ENCODE results near the gene RTTN. TPM values are rescaled to one million over a fixed set of nuclear protein-coding genes. Genes with fewer than 3 reads are reported as not detected.
"Not testable (repeated sequence)": the region's sequence is repeated elsewhere in the genome, so short reads cannot be mapped to it uniquely, and the experiment has no call there.

Gene RTTN, protein sequence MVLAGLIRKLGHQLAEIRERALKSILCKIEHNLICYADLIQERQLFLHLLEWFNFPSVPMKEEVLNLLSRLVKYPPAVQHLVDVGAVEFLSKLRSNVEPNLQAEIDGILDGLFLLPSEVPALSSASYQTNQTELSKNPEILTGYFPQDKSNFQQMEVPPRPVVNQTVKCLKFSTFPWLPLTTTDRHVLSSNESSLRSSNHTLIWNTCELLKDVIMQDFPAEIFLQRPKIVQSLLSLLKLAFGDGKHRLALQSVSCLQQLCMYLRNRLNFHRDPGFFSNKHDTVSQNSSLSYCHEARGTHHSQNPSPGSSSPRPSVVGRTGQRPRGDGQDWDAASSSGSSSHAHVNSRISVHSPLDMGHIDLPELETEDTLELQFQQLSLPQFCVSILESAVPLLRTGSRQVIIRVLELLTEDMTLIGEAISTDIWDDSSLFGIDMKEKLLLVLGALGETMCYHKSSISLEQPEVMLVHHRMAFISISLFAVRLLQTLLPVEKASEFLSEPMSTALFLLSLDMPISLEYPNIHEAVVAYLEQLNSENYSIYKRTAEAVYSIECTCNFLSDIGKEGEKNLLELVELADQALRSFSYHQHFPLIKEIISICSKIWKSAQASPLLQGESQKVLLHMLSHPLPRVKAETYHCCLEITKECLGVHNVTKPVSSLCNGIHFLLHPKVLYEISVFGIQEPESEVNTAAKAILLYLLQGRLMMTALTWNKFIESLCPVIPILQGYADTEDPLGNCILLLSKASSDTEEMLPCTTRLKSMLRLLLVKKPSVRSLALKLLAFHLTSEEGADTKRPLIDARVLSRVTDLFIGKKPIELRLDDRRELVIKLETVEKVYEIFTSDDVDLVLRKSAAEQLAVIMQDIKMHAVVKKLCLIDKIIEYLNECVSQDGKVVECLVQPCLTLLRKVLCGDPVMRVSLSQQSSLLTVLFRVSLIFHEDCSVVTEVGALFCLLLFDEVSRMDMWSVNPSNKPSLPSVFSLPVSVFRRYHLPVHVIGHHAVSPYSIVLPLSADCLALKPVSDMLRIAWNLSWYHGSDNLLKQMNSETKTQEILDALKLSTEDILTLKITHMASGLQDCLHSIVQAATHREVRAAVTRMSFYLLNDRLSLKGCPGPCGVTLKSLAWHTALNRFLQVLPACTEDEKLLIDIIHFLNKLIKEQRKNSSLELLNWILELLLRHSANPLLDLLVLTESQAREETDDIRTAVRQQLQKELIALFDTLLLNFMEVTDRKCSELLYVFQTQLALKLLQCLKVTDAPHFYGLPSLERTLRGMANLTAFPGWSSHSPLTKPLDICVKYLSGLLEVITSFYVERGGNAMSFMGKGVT (N-terminal part only)
- 10 to 100 TPM; 23.7 to 38.7 (median 25.4) TPM for total RNA-seq

DNA sequence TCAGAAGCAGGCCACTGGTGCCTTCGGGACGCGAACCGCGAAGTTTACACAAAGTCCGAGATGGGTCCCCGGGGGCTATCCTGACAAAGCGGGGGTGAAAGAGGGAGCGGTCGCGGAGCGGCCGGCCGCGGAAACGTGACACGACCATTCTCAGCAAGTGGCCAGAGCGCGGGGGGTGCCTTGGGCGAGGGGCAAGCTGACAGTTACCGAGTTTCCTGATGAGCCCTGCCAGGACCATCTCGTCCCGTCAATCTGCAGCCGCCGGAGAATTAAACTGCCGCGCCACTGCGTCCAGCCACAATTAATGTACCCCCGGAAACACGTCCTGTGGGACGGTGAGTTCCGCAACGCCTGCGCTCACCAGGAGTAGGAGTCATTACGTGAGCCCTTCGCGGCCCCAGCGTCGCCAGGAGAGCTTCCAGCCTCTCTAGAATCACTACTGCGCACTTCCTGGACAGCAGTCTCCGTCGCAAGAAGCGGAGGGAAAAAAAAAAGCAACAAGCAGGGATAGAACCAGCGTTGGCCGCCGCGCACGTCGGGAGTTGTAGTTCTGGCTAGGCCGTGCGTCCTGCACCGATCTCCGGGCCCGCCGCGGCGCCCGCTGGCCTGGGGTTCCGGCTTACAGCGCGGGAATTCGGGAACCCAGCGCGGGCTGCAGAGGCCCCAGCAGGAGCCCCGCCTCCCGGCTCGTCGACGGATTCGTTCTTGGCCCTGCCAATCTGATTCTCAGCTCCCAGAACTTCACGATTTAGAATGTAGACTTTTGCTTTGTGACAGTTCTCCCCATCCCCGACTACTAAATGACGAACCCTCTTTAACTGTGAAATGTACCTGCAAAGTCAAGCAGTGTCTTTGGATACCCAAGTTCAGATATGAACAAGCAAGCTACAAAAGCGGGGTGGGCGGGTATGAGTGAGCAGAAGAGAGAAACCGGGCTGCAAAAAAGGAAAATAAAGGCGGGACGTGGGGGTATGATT, at the start of gene RTTN:
Gene RTTN, minus strand, starts transcription at position 267 of the 977 bp plus-strand sequence. Its CDS starts 29 bp downstream, at position 238.
- Histone ChIP-seq H3K4me1 (peaks cover 0 to 28% (median 5%) of the 10 kb centered on the region in 4 donors), H3K9me3 (no peaks in the 10 kb centered on the region), H3K36me3 (peaks cover 0 to 16% (median 0%) of the 10 kb centered on the region in 3 donors), H3K27me3 (no peaks in the 10 kb centered on the region), H3K4me3 (peak within 1 kb of the TSS; percentile 55 to 84 (median 62)), H3K27ac (peak within 1 kb of the TSS; percentile 87 to 99 (median 92))
- 0% methylated on average over 54 to 72 of the region's 78 CpGs for WGBS, 2 donors
- DNase-seq (ENCODE audit: low spot score in 2 of 2) = peak; percentile 81 to 83
- TF ChIP-seq EP300 (IDR thresholded peaks at IDR 0.05) (peak; percentile 60 to 94), POLR2A (IDR thresholded peaks at IDR 0.05) (no peak)
- TF ChIP-seq, protein P1, sequence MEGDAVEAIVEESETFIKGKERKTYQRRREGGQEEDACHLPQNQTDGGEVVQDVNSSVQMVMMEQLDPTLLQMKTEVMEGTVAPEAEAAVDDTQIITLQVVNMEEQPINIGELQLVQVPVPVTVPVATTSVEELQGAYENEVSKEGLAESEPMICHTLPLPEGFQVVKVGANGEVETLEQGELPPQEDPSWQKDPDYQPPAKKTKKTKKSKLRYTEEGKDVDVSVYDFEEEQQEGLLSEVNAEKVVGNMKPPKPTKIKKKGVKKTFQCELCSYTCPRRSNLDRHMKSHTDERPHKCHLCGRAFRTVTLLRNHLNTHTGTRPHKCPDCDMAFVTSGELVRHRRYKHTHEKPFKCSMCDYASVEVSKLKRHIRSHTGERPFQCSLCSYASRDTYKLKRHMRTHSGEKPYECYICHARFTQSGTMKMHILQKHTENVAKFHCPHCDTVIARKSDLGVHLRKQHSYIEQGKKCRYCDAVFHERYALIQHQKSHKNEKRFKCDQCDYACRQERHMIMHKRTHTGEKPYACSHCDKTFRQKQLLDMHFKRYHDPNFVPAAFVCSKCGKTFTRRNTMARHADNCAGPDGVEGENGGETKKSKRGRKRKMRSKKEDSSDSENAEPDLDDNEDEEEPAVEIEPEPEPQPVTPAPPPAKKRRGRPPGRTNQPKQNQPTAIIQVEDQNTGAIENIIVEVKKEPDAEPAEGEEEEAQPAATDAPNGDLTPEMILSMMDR (IDR thresholded peaks at IDR 0.05) = peak in 2 of 5 experiments; percentile 29 to 37

DNA sequence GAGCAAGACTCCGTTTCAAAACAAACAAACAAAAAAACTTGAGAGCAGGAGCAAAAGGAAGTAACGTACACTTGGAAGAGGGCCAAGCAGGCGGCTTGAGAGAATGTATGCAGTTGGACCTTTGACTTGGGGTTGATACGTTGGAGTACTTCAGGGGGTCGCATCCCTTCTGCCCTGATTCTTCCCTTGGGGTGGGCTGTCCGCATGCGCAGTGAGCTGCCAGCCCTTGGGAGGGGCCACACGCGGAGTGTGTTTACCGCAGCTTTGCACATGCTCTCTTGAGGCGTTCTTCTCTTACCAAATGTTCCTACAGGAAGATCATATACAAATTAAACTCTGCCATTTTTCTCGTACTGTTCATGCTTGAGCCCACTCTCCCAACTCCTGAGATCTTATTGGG, 45.3 kb upstream of the RTTN start:
- no peak overlapping the region for H3K27ac ChIP-seq
- H3K9me3 ChIP-seq = peaks cover 0 to 3% (median 0%) of the 10 kb centered on the region in 4 donors
- DNase-seq (ENCODE audit: low spot score in 2 of 2) = no peak
- H3K4me3 ChIP-seq = no peak overlapping the region
- WGBS, 2 donors = 76 to 84% methylated on average over 12 of the region's 12 CpGs
- H3K4me1 ChIP-seq = peaks cover 0 to 6% (median 0%) of the 10 kb centered on the region in 4 donors
- H3K36me3 ChIP-seq = no peaks in the 10 kb centered on the region
- H3K27me3 ChIP-seq = no peaks in the 10 kb centered on the region
- TF ChIP-seq, protein P1 (IDR thresholded peaks at IDR 0.05) = no peak
- TF ChIP-seq EP300 (IDR thresholded peaks at IDR 0.05) (no peak), POLR2A (IDR thresholded peaks at IDR 0.05) (no peak)

DNA sequence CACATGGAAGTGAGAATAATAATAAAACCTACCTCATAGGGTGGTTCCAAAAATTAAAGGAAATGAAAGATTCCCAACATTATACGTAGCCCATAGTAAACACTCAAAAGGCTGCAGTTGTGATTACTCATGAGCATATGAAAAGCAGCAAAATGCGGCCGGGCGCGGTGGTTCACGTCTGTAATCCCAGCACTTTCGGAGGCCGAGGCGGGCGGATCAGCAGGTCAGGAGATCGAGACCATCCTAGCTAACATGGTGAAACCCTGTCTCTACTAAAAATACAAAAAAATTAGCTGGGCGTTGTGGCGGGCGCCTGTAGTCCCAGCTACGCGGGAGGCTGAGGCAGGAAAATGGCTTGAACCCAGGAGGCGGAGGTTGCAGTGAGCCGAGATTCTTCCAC, 44.4 kb upstream of the RTTN start:
- 94 to 95% methylated on average over 18 of the region's 18 CpGs for WGBS, 2 donors
- not testable (repeated sequence) for H3K36me3 ChIP-seq; H3K27me3 ChIP-seq; H3K4me3 ChIP-seq; H3K9me3 ChIP-seq; H3K4me1 ChIP-seq; H3K27ac ChIP-seq; DNase-seq (ENCODE audit: low spot score in 2 of 2)

DNA sequence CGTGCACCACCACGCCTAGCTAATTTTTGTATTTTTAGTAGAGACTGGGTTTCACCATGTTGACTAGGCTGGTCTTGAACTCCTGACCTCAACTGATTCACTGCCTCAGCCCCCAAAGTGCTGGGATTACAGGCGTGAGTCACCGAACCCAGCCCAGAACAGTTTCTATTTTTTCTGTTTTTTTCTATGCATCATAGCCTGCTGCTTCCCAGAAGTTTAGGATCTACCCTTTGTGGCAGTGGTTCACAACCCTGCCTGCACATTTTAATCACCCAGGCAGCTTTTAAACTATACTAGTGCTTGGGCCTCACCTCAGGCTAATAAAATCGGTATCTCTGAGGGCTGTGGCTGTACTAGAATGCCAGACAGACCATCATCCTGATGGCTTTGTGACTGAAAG, 43.6 kb upstream of the RTTN start:
- H3K27me3 ChIP-seq = no peaks in the 10 kb centered on the region
- no peak for TF ChIP-seq EP300 (IDR thresholded peaks at IDR 0.05)
- TF ChIP-seq POLR2A (IDR thresholded peaks at IDR 0.05) = no peak
- TF ChIP-seq, protein P1 (IDR thresholded peaks at IDR 0.05) = no peak
- DNase-seq (ENCODE audit: low spot score in 2 of 2) = no peak
- WGBS, 2 donors = 78 to 88% methylated on average over 5 of the region's 5 CpGs
- H3K36me3 ChIP-seq = no peaks in the 10 kb centered on the region
- peaks cover 0 to 3% (median 0%) of the 10 kb centered on the region in 4 donors for H3K9me3 ChIP-seq
- H3K4me1 ChIP-seq = peaks cover 0 to 7% (median 0%) of the 10 kb centered on the region in 4 donors
- no peak overlapping the region for H3K4me3 ChIP-seq
- no peak overlapping the region for H3K27ac ChIP-seq
